NCI-H2171 (cell line): ENCODE data around the gene ATP6AP2.
"Not testable (repeated sequence)": the region's sequence is repeated elsewhere in the genome, so short reads cannot be mapped to it uniquely, and the experiment has no call there.

Experiments used
- DNase-seq: peaks from one replicate; lab custom pipeline; 2025; lab: John Stamatoyannopoulos, UW

ATP6AP2 gene, protein sequence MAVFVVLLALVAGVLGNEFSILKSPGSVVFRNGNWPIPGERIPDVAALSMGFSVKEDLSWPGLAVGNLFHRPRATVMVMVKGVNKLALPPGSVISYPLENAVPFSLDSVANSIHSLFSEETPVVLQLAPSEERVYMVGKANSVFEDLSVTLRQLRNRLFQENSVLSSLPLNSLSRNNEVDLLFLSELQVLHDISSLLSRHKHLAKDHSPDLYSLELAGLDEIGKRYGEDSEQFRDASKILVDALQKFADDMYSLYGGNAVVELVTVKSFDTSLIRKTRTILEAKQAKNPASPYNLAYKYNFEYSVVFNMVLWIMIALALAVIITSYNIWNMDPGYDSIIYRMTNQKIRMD

DNA sequence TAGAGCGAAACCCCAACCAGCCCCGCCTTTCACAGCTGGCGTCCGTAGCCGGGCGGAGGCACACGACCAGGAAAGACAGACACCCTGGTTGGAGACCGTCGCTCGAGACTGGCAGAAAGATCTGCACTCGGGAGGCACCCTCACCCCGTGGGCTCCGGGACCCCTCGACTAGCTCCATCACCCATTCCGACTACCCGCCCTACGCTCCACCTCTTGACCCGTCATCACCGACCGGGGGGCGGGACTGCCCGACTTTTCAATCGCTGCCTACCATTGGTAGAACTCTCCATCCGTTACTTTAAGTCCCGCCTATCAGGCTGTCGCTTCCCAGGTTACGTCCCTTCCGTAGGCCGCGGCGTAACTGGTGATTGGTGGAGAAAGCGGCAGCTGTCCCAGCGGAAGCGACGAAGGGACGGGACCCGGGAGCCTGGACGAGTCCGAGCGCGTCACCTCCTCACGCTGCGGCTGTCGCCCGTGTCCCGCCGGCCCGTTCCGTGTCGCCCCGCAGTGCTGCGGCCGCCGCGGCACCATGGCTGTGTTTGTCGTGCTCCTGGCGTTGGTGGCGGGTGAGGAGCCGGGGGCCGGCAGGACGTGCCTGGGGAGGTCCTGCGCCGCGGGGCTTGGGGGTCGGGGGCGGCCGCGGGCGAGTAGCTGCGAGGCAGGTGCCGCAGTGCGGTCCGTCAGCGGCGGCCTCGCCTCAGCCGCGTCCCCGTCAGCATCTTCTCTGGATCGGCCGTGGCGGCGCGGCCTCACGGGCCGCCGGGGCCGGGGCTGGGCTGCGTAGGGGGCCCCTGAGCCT, at the start of gene ATP6AP2:
Gene ATP6AP2, plus strand, starts transcription at position 434 of the 799 bp plus-strand sequence. Its CDS starts 96 bp downstream, at position 530.
- DNase-seq: peak; percentile 88

DNA sequence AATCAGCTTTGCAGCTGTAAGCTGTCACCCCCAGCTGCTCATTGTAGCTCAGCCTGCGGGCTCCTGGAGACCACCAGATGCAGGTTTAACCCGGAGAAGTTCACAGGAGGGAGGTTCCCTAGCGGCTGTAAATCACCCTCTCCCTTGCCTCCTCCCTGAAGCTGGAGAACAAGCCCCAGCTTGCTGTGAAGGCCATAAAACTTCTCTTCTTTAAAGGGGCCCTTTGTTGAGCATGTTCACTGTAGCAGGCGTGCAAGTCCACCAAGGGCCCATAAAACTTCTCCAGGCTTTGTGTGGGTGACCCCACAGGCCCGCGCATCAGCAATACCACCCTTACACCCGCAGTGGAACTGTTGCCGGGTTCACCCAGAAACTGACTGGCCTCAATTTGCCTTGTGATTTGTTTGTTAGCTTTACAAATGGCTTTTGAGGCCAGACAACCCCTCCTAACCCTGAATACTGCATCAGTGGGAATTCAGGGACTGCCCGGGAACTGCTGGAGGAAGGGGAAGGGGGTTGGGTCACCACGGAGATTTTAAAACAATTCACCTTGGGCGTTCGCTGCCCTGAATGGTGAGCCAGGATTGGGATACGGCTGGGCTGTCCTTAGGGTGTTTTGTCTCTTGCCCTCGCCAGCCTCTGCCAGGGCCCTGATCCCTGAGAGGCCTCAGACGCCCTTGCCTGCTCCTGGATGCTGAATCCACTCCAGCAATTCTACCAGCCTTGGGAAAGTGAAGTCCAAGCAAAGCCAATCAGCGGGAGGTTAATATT, 49.5 kb upstream of the ATP6AP2 start:
- DNase-seq: no peak

DNA sequence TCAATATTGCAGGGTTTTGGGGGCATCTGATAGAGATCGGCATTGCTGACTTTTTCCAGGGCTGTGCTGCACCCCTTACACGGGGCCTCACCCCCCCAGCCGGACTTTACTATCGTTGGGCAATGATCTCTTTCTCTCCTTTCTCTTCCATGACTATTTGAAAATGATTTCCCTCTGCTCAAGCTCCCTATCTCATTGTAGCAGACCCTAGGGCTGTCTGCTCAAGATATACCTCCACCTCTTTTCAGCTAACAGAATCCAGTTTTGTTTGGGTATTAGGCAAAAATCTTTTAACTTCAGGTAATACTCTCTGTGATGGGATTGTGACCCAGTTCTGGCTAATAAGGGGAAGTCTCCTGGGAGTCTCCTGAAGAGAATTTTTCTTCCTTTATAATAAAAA, 43.5 kb upstream of the ATP6AP2 start:
- DNase-seq: no peak

DNA sequence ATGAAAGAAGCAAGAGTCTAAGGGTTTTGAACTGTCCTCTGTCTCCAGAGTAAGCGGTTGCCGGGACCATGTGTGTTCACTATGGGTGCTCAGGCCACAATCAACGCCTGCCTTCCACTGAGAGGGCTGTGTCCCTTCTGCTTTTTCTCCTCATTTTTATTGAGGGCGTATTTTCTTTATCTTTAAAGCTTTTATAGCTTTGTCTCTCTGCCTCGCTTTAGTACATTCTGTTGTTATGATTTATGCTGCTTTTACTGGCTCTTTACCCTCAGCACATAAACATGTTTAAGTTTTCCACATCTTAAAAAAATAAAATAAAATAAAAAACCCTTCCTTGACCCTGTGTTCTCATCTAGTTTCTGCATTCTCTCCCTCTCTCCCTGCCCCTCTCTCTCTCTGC, 42.4 kb upstream of the ATP6AP2 start:
- no peak for DNase-seq

DNA sequence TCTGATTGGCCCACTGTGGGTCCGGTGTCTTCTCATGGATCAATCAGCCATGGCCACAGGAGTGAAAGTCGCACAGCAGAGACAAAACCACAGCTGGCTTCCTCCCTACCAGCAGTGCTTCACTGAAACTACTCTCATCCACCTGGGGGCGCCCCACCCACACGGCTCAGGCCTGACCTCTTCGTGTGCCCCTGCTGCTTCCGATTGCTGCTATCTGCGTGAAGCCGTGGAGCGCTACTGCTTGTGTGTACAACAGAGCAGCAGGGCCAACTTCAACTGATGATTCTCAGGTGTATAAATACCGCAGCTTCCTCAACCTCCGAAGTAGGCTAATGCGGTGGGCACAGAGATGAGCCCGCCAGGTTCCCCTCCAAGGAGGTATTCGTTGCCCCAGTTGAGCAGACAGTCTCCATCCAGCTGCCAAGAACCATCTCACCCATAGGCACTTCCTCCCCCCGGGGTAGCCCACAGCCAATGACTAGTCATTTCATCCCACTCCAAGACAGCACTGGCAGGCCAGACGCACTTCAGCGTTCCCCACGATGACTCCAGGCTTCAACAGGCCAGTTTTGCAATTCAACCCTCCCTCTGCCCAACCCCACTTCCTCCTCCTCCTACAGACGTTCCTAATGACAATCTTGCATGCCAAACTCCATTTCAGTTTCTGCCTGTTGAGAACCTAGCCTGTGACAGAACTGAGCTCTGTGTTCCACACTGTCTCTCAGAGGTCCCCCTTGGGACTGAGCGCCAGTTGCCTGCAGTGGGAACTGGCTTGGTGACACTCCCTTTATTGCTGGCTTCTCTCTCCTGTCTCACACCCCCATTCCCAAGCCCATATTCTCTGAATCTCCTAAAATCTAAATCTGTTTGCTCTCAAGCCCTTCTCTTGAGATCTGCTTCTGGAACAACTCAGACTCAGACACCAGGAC, 41.3 kb upstream of the ATP6AP2 start:
- no peak for DNase-seq

DNA sequence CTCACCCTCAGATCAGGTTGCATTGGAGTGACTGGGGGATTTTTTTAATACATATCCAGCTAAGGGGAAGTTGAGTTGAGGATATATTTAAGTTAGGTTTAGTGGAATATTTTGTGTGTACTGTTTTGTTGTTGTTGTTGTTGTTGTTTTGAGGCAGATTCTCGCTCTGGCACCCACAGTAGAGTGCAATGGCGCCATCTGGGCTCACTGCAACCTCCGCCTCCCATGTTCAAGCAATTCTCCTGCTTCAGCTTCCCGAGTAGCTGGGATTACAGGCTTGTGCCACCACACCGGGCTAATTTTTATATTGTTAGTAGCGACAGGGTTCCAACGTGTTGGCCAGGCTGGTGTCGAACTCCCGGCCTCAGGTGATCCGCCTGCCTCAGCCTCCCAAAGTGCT, 38.6 kb upstream of the ATP6AP2 start:
- DNase-seq: no peak

DNA sequence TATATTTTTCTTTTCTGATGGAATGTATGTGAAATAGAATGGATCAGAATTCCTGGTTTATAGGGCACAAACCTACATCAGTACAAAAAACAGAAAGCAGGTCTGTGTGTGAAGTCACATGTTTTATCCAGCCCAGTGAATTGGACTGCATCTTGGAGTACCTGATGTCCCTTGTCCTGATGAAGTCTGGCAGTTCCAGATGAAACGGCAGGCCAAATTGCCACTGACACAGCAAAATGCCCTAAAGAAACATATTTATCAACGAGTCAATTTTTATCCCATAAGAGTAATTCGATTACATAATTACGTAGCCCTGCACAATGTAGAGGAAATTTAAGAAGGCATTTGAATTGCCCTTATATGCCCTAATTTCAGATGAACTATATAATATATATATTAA, 37.8 kb upstream of the ATP6AP2 start:
- no peak for DNase-seq

DNA sequence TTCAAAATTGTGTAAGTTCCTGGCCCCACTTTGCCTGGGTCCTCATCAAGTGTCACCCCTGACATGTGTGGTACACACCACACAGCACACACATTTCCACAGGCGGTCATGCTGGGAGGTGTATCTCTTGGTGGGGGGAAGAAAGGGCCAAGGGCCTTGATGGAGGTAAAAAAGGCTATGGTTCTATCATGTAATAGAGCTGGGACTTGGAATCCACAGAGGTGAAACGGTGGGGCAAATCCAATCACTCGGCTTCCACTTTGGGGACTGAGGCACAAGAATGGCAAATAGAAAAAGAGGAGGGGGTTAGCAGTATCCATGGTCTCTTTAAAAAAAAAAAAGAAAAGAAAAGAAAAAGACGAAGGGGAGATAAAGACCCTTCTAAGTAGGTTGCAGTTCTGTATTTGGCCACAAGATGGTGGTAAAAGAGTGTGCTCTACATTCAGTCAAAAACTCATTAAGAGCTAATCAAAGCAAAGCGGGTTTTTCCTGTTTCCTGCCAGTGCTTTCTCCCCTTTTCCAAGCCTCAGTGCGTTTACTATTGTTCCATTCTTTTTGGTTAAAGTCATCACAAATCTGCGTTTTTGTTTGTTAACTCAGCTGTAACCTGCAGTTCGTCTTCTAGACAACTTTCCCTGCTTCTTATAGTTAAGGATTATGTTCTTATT, 37.0 kb upstream of the ATP6AP2 start:
- no peak for DNase-seq

DNA sequence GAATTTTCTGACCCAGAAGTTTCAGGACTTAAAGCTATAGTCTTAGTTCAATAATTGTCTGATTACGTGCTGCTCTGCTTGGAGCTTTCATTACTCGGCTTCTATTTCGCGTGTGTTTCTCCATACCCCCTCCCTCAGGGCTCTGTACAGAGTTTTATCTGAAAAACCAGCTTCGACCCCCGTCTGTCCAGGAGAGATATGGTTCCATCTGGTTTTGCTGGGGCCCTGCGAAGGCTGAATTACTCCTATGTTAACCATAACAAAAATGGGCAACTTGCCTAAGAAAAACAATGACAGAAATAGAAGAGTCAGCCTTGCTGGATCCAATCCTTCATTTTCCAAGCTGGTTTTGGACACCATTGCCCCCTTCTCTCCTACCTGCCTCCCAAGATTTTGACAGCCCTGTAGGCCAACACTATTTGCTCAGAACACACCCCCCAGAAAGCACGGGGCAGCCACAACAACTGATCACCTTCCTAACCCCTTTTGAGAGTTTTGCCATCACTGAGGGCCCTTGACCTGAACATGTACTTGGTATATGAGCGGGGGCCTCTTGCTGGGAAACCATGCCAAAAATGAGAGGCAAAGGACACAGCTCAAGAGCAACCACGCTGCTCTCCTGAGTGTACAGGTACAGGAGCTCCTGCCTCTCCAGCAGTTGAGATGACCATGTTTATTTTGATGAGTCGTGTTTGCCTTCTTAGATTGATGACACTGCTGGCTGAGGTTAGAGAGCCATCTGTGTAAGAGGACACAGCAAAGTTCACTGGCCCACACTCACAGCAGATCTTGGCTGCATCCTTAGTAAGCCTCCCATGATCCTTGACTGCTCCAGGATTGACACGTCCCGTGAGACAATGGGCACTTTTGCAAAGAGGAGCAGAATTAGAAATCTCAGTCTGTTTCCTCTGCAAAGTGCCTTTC, 36.2 kb upstream of the ATP6AP2 start:
- no peak for DNase-seq

DNA sequence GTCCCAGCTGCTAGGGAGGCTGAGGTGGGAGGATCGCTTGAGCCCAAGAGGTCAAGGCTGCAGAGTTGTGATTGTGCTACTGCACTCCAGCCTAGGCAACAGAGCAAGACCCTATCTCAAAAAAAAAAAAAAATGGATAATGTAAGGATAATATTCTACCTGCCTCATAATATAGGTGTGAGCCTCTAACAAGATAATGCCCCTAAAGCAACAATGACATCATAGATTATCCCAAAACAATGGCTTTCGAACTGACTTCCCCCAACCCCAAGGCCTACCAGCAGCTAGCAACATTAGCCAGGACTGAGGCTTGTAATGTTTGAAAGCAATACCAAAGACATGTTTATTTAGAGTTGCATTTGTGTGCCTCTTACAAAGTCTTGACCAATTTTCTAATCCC, 33.9 kb upstream of the ATP6AP2 start:
- no peak for DNase-seq

DNA sequence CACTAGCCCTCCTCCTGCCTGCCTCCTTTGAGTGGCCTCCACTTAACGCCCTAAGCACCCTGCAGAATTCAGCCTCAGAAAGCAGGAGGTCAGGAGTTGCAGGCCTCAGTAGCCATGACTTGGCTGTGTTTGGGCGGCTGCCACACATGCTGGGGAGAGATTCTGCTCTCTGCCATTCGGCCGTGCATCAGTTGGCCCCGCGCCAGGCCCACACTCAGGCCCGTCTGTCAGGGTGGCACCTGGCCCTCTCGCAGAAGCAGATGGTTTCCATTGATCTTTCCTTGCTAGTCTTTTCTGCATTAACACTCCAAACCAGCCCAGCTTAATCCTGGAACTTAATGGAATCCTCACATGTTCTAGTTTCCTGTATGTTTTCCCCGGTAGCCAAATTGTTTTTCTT, 30.7 kb upstream of the ATP6AP2 start:
- peak; percentile 57 for DNase-seq

DNA sequence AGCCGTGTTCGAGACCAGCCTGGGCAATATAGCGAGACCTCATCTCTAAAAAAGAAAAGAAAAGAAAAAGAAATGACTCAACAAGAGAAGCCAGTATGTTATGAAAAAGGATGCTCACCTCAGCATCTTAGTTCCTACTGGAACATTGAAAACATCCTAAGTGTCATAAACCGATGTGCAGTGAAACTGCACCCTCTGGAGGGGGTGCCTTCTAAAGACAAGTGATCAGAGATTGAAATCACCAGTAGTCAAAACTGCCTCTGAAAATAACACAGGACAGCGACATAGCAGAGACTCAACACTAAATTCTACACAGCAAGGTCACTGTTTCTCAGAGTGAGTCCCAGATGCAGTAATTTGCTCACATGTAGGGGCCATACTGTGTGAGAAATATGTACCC, 28.0 kb upstream of the ATP6AP2 start:
- no peak for DNase-seq

DNA sequence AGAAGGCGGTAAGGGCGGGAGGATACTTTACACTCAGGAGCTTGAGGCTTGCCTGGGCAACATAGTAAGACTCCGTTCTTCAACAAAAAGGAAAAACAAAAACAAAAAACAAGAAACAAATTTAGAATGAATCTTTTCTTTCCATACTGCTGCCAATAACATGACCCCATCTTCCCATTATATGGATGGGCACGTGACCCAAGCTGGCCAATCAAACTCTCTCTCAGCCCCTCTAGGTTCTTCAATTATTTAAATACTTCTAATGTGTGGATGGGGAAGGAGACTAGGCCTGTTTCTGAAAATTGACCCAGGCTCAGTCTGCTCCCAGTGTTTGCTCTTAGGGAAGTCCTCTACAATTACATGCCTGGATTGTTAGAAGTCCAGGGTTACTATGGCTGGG, 22.2 kb upstream of the ATP6AP2 start:
- no peak for DNase-seq

DNA sequence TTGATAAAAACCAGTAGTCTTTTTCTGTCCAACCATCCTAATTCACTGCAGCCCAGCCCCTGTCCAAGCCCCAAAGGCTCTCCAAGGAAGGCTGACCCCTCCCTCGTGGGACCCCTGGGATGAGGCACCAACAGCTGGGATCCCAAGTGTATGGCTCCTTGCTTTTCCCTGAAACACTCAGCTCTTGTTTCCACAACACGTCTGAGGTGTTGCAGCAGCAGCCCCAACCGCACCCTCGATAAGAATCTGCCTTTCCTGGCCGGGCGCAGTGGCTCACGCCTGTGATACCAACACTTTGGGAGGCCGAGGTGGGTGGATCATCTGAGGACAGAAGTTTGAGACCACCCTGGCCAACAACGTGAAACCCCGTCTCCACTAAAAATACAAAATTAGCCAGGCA, 17.0 kb upstream of the ATP6AP2 start:
- no peak for DNase-seq

DNA sequence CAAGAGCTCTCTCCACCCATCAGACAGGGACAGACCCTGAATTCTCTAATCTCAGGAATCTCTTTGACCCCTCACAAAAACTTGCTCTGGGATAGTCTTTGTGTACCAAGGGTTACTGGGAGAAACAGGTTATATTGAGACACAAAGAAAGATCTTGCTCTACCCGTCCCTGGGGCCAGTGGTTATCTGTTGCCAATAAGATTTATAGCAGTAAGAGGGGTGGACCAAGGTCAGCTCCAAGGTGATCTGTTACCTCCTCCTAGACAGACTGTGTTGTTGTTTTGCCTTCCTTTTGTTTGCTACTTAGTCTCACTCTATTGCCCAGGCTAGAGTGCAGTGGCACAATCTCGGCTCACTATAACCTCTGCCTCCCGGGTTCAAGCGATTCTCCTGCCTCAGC, 16.3 kb upstream of the ATP6AP2 start:
- no peak for DNase-seq

DNA sequence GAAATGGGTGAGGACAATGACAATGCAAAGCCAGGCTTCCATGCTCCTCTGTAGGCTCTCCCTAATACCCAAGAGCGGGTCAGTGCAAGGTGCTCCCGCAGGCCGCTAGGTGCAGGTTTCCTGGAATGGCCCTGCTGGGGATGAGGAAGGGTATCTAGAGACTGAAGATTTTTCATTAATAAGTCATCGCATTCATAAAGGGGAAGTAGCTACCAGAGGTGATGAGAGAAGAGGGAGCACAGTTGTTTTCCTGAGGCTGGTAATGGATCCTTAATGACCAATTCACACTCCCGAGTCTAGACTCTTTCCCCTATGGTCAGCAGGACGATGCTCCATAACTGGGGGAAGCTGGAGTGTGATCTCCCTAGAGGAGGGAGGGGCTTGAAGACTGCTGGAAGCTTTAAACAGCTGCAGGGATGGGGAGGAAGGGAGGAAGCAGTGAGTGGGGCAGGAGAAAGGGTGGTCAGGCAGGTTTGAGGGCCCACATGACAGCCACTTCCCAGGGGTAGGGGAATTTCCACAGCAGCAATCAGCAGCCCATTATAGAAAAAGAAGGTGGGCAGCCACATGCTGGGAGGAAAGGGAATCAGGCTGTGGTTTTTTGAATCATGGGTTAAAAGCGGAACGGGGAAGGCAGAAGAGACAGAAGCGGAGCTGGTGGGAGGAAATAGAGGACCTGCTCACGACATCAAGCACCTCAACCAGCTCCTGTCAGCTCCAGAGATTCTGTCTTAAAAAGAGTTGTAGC, 10.2 kb upstream of the ATP6AP2 start:
- no peak for DNase-seq

DNA sequence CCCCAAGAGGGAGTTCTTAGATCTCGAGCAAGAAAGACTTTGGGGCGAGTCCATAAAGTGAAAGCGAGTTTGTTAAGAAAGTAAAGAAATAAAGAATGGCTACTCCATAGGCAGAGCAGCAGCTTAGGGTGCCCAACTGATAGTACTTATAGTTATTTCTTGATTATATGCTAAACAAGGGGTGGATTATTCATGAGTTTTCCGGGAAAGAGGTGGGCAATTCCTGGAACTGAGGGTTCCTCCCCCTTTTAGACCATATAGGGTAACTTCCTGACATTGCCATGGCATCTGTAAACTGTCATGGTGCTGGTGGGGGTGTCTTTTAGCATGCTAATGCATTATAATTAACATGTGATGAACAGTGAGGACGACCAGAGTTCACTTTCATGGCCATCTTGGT, 9.6 kb upstream of the ATP6AP2 start:
- not testable (repeated sequence) for DNase-seq

DNA sequence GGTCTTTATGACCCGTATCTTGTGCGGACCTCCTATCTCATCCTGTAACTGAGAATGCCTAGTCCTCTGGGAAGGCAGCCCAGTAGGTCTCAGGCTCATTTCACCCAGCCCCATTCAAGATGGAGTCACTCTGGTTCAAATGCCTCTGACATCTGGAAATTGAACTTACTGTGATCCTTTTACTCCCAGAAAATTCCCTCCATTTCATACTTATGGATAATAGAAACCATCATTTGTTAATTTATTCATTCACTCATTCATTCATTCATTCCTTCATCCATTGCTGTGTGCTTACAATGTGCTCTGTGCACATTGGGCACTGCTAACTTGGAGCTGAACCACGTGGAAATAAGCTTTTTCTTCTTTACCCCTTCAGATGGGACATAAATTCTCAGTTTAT, 9.2 kb upstream of the ATP6AP2 start:
- DNase-seq: no peak

DNA sequence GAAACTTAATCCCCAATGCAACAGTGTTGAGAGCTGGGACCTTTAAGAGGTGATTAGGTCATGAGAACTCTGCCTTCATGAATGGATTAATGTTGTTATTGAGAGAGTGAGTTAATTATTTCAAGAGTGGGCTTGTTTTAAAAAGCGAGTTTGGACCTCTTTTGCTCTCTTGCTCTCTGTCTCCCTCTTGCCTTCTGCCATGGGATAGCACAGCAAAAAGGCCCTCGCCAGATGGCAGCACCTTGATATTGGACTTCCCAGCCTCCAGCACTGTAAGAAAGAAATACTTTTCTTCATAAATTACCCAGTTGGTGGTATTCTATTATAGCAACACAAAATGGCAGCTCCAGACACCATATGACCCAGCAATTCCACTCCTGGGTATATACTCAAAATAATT, 7.0 kb upstream of the ATP6AP2 start:
- no peak for DNase-seq
